ENCODE measurements around the gene HTR3E. TPM values are rescaled to one million over a fixed set of nuclear protein-coding genes. Genes with fewer than 3 reads are reported as not detected.

HTR3E gene
- total RNA-seq, 1 donor from 2014 or later = not detected

DNA sequence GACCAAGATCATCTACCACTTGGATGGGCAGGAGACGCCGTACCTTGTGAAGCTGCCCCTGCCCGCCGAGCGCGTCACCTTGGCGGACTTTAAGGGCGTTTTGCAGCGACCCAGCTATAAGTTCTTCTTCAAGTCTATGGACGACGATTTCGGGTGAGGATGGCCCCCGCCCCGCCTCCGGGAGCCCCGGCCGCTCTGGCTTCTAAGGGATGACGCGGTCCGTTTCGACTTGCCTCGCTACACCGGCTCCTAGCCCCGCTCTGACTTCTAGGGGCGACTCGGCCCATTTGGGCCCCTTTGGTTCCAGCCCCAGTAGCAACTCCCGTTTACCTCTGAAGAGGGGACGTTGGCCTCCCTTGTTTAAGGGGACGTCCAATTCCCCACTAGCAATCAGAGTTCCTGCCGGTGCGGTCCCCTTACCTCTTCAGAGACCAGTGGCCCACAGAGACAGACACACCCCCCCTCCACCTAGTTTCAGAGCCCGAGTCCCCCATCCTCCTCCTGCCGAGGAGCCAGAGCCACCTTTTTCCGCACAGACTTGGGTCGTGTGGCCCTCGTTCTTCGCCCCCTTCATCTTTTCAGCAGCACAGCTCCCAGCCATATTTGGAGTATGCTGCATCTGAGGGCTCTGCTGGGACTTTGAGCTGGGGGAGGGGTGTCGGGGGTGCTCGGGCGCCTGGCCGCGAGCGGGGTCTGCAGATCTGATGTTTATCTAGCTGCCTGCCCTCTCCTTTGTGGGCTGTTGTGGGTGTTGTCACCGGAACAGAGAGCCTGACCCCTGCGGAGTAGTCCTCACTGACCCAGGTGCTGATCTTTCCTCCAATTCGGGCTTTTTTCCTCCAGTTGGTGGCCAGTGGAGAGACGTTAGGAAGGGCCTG, 59.0 kb downstream of the HTR3E start:
- DNase-seq (ENCODE audit: low read depth) = no peak

GRCh38 chr3:184156522-184156955, 59.7 kb downstream of the HTR3E start:
- no peak for DNase-seq (ENCODE audit: low read depth)

Other genes starting within 250 kb of the HTR3E start
- gene PARL, start 212.2 kb upstream of the HTR3E start, total RNA-seq = 43.7 and 53.5 TPM in 2 replicates
- 12.0 and 93.6 TPM in 2 replicates for gene ABCC5, start 79.2 kb upstream of the HTR3E start, total RNA-seq
- 0.10 TPM in 1 of 2 replicates, not detected in the other for gene HTR3D, start 65.3 kb upstream of the HTR3E start, total RNA-seq
- not detected in 2 replicates for gene HTR3C, start 44.0 kb upstream of the HTR3E start, total RNA-seq
- gene EIF2B5, start 38.3 kb downstream of the HTR3E start, total RNA-seq = 36.1 and 43.8 TPM in 2 replicates
- gene DVL3, start 58.3 kb downstream of the HTR3E start, total RNA-seq = 16.8 and 63.6 TPM in 2 replicates
- gene AP2M1, start 77.8 kb downstream of the HTR3E start, total RNA-seq = 299 and 523 TPM in 2 replicates
- 17.9 and 53.3 TPM in 2 replicates for gene ABCF3, start 89.1 kb downstream of the HTR3E start, total RNA-seq
- gene VWA5B2, start 132.5 kb downstream of the HTR3E start, total RNA-seq = 0.10 TPM in 1 of 2 replicates, not detected in the other
- 18.9 and 43.2 TPM in 2 replicates for gene ALG3, start 151.9 kb downstream of the HTR3E start, total RNA-seq
- 4.3 and 4.7 TPM in 2 replicates for gene EEF1AKMT4, start 152.6 kb downstream of the HTR3E start, total RNA-seq
- 0.10 TPM in 1 of 2 replicates, not detected in the other for gene CAMK2N2, start 164.5 kb downstream of the HTR3E start, total RNA-seq
- gene ECE2, start 179.0 kb downstream of the HTR3E start, total RNA-seq = not detected in 2 replicates
- gene PSMD2, start 202.2 kb downstream of the HTR3E start, total RNA-seq = 423 and 840 TPM in 2 replicates
- 195 and 527 TPM in 2 replicates for gene EIF4G1, start 217.5 kb downstream of the HTR3E start, total RNA-seq
- 16.8 and 24.2 TPM in 2 replicates for gene FAM131A, start 240.5 kb downstream of the HTR3E start, total RNA-seq

Measured in renal cortical epithelial cell (primary cell).